Measurements from ENCODE around the gene NADSYN1.

The NADSYN1 gene

GRCh38 chr11:71431271-71431670, 21.7 kb upstream of the NADSYN1 start:
- H3K4me3 ChIP-seq (ENCODE audit: low read depth, low read length) = no peak overlapping the region
- DNase-seq = no peak
- no peak for TF ChIP-seq CTCF (IDR thresholded peaks at IDR 0.05; ENCODE audit: low read depth, low read length)
- no peaks in the 10 kb centered on the region for H3K9me3 ChIP-seq
- no peaks in the 10 kb centered on the region for H3K27me3 ChIP-seq
- no peaks in the 10 kb centered on the region for H3K4me1 ChIP-seq
- H3K36me3 ChIP-seq = no peaks in the 10 kb centered on the region

- H3K4me1 ChIP-seq = no peaks in the 10 kb centered on the region
- H3K9me3 ChIP-seq = no peaks in the 10 kb centered on the region
- H3K36me3 ChIP-seq = peaks cover 5% of the 10 kb centered on the region; the same call in 1 of the 2 replicates
- H3K27me3 ChIP-seq = no peaks in the 10 kb centered on the region
- H3K4me3 ChIP-seq (ENCODE audit: low read depth, low read length) = no peak overlapping the region
- TF ChIP-seq CTCF (IDR thresholded peaks at IDR 0.05; ENCODE audit: low read depth, low read length) = no peak
- DNase-seq = no peak
Observed at GRCh38 chr11:71432761-71433647, 20.0 kb upstream of the NADSYN1 start.

- H3K27me3 ChIP-seq = no peaks in the 10 kb centered on the region
- no peak for DNase-seq
- no peaks in the 10 kb centered on the region for H3K4me1 ChIP-seq
- H3K4me3 ChIP-seq (ENCODE audit: low read depth, low read length) = no peak overlapping the region
- no peak for TF ChIP-seq CTCF (IDR thresholded peaks at IDR 0.05; ENCODE audit: low read depth, low read length)
- H3K36me3 ChIP-seq = peaks cover 10% of the 10 kb centered on the region
- H3K9me3 ChIP-seq = no peaks in the 10 kb centered on the region
Observed at GRCh38 chr11:71433648-71434450, 19.2 kb upstream of the NADSYN1 start.

- DNase-seq = no peak
- no peaks in the 10 kb centered on the region for H3K4me1 ChIP-seq
- peaks cover 13% of the 10 kb centered on the region for H3K36me3 ChIP-seq
- H3K9me3 ChIP-seq = no peaks in the 10 kb centered on the region
- H3K4me3 ChIP-seq (ENCODE audit: low read depth, low read length) = no peak overlapping the region
- no peak for TF ChIP-seq CTCF (IDR thresholded peaks at IDR 0.05; ENCODE audit: low read depth, low read length)
- H3K27me3 ChIP-seq = no peaks in the 10 kb centered on the region
Observed at GRCh38 chr11:71434576-71435130, 18.4 kb upstream of the NADSYN1 start.

- TF ChIP-seq CTCF (IDR thresholded peaks at IDR 0.05; ENCODE audit: low read depth, low read length) = no peak
- H3K36me3 ChIP-seq = peaks cover 18% of the 10 kb centered on the region
Observed at GRCh38 chr11:71435278-71435951, 17.6 kb upstream of the NADSYN1 start.

More at GRCh38 chr11:71435278-71435951, 17.6 kb upstream of the NADSYN1 start:
- Histone ChIP-seq H3K27me3 (no peaks in the 10 kb centered on the region), H3K4me1 (no peaks in the 10 kb centered on the region), H3K9me3 (no peaks in the 10 kb centered on the region), H3K4me3 (ENCODE audit: low read depth, low read length) (no peak overlapping the region)
- DNase-seq = no peak

Measured in BE2C (cell line).